ENCODE data around the gene CBFA2T3.

The CBFA2T3 gene

DNA sequence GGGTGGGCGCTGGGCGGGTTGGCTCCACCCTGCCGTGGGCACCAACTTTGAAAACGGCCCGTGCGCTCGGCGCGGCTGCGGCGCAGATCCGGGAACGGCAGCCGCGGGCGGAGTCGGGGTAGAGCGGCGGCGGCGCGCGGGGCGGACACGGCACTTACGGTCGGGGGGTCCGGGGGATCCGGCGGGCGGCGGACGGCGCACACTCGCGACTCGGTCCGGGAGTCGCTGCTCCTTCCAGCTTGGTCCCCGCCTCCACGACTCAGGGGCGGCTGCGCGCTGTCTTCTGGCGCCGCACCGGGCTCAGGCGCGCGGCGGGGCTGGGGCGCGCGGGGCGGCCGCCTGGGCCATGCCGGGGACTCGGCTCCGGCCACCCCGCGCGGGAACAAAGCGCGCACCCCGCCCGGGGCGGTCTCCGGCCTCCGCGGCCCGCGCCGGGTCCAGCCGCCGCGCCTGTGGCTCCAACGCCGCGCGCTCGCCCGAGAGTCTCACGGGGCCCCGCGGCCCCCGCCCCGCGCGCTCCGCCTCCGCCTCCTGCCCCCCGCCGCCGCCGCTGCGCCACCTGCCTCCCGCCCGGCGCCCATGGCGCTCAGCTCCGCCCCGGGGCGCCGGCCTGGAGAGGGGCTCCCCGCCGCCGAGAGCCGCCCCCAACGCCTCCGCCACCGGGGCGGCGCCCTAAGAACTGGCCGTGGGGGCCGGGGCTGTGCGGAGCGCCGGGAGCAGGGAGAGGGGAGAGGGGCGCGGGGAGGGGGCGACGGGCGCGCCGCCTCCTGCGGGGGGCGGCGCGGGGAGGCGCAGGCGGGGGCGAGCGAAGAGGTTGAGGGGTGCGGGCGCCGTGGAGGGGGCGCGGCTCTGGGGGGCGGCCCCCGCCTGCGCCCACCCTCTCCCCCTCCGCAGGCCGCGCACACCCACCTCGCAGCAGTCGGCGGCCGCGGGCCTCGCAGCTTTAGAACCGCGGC is 35.9 kb downstream of the CBFA2T3 start:
- DNase-seq (ENCODE audit: low read depth in 3 of 3, low spot score in 1 of 3) = no peak

DNA sequence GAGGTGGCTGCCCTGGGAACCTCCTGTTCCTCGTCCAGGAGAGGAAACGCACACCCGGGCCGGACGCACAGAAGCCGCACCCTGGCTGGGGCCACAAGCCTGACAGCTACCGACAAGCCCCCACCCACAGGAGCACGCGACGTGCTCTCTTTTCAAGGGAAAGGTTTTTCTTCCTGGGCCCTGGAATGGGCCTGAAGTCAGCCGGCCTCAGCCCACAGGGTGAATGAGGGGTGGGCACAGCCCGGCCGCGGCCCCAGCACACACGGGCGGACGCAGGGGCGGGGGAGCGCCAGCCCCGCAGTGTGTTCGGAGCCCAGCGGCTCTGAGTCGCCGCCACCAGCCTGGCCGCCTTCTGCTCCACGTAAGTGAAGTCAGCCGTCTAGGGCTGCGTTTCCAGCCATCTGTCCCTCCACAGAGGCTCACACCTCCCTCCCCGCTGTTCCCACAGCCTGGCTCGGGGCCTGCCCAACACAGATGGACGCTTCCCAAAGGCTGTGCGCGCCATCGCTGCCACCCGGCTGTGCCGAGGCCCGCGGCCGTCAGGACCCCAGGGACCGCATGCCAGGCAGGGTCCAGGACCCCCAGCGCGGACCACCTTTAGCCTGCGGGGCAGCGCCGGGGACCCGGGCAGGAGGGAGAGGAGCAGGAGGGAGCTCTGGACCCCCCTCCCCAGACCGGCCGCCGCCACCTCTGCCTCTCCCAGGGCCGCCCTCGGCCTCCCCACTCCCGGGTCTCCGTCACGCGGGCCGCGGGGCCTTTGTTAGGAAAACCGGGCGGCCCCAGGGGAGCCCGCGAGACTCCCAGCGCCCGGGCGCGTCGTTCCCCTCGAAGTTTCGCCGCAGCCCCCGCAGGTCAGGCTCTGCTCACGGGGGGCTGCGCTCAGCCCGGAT is 36.8 kb downstream of the CBFA2T3 start:
- DNase-seq (ENCODE audit: low read depth in 3 of 3, low spot score in 1 of 3) = no peak

DNA sequence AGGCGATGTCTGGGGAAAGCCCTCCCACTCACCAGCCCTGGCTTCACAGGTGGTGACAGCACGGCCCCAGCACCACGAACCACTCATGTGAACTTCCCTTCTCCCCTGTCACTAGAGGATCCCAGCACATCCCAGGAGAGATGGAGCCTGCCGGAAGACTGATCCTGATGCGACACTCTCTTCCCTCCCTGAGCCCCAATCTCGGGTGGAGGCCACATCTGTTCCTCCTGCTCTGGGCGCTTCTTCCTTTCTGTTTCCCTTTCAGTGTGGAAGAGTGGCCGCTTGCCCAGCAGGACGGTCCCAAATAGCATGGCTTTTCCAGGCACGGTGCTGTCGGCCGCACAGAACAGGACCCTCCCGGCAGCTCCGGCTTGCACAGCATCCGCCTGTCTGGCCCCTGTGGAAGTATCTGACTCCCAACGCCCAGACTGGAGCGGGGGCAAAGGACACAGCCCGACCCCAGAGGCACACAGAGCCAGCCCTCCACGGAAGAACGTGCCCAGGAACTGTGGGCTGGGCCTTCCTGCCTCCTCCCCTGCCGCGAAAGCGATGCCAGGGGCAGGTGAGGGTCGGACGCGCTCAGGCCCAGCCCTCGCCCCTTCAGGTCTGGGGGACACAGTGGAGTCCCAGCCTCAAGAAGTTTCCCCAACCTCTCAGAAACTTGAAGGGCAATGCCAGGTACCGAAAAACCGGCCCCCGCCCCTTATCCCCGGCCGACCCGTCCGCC is 37.6 kb downstream of the CBFA2T3 start:
- DNase-seq (ENCODE audit: low read depth in 3 of 3, low spot score in 1 of 3) = no peak

DNA sequence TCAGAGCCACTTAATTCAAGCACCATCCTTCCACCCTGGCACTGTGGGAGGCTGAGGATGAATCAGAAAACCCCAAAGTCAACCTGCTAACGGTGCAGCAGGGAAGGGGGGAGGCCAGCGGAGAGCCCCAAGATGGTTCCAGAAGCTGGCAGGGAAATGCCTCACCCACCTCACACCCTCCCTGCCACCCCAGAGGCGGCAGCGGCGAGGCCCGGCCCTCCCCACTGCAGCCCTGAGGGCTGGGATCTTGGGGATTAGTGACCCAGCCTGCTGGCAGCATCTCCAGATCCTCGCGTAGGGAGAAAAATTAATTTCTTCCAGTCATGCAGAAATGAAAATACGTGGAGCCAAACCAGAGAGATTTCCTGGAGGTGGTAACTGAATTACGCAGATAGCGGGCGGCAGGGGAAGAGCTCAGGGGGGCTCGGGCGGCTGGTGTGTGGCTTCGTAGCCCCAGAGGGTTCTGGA is 38.2 kb downstream of the CBFA2T3 start:
- no peak for DNase-seq (ENCODE audit: low read depth in 3 of 3, low spot score in 1 of 3)

DNA sequence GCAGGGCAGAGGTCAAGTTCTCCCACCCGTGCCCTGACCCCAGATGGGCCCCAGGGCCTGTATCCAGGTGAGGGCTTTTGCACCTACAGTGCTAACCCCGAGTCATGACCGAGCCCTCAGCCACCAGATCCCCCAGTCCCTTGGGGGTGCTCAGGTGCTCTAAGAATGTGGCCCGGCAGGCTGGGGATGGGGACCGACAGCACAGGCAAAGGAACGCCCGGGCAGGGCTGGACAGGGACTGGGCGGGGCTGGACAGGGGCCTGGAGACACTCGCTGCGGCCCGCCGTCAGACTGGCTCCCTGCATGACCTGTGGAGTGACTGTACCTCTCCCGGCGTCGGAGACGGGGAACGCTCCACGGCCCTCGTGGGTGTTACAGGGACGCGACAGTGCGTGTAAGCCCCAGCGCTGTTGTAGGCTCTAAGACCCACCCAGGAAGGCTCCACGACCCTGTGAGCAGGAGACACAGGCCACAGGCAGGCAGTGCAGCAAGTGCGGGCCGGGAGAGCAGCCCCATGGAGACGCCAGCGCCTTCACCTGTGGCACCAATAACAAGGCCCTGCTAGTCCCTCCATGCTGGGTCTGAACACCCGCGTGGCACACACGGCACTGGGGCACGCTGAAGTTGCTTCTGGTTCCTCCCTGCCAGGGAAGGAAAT is 38.8 kb downstream of the CBFA2T3 start:
- no peak for DNase-seq (ENCODE audit: low read depth in 3 of 3, low spot score in 1 of 3)

DNA sequence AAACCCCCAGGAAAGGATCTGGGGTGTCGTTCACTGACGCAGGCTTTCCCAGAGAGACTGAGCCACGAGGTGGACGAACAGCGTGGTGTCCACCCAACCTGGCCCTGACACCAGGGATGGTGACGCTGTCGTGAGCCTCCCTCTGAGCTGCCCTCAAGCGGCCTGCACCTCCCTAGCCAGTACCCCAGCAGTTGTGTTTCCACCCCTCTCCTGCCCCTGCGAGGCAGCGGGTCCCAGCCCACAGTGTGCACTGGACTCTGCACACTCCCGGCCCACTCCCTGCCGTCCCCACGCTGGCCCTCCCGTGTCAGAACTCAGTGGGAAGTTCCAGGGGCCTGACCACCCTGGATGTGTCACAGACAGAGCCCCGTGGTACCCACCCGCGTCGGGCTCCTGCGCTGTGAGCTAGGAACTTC is 39.8 kb downstream of the CBFA2T3 start:
- no peak for DNase-seq (ENCODE audit: low read depth in 3 of 3, low spot score in 1 of 3)

DNA sequence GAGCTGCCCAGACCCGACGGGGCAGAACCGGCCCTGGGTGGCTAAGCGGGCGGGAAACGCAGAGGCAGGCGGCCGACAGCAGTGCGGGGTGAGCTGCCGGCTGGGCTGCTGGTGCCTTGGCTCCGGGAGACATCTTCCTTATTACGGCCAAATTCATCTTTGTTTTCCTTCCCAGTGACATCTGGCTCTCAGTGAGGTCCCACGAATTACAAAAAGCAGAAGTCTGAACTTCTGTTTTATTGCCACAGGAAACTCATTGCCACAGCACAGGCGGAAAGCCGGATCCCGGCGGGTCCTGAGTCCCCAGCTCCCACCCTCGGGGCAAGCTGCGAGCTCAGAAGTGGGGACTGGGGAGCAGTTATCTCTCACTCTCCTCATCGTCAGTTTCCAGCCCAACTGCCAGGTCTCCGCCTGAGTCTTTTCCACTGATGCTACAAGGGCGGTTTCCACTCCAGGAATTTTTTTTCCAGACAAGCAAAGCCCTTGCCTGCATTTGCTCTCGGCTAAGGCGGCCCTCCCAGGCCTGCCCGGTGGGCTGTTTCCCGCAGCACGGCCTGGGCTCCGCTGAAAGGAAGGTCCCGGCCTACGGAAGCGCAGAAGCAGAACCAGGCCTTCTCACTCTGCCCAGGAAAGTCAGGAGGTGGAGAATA is 40.3 kb downstream of the CBFA2T3 start:
- DNase-seq (ENCODE audit: low read depth in 3 of 3, low spot score in 1 of 3) = no peak

DNA sequence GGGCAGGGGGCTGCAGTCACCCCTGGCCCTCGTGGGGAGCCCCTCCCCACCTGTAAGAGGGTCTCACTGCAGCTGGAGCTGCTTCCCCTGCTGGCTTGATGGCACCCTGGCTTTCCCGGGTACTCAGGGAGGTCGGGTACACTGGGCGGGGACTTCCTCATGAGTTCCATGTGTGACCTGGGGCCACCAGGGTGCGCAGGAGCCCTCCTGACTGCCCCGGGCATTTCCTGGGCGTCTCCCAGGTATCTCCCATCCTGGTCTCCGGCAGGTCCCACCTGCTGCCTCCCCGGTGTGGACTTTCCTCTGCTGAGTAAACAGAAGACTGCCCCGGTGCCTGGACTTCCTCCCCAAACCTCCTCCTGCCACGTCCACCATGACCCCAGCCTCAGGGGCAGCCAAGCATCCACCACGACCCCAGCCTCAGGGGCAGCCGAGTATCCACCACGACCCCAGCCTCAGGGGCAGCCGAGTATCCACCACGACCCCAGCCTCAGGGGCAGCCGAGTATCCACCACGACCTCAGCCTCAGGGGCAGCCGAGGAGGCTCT is 40.9 kb downstream of the CBFA2T3 start:
- no peak for DNase-seq (ENCODE audit: low read depth in 3 of 3, low spot score in 1 of 3)

DNA sequence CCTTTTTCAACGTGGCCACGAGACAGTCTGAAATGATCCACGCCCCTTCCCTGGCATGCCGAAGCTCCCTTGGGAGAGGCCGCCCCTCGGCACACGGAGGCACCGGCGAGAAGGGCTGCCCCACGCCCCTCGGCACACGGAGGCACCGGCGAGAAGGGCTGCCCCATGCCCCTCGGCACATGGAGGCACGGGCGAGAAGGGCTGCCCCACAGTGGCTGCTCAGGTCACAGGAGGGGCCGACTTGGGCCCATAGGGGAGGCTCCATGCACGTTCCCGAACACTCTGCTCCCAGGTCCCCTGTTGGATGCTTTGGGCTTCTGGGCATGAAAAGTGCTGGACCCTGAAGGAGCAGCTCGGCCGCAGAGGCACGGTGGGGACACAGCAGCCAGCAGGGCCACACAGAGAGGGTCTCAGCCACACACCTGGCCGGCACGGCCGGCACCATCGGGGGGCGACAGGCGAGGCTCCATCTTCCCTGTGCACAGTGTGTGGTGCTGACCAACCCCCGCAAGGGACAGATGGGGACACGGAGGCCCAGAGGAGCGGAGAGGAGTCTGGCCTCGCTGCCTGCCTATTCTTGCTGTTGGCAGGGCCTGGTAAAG is 42.8 kb downstream of the CBFA2T3 start:
- no peak for DNase-seq (ENCODE audit: low read depth in 3 of 3, low spot score in 1 of 3)

DNA sequence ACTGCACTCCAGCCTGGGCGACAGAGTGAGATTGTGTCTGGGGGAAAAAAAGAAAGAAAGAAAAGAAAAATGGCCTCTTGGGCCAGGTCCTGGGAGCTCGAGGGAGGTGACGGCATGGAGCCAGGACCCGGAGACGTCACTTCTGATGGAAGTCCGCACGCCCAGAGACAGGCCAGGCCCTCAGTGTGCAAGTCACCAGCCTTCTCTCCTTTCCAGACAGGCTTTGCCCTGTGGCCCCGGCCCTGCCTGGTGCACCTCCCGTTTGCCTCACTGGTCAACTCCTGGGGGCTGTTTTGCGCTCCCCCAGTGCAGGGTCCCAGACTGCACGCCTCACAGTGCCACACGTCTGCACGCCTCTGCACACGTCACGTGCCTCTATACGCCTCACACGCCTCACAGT is 44.1 kb downstream of the CBFA2T3 start:
- DNase-seq (ENCODE audit: low read depth in 3 of 3, low spot score in 1 of 3) = no peak

DNA sequence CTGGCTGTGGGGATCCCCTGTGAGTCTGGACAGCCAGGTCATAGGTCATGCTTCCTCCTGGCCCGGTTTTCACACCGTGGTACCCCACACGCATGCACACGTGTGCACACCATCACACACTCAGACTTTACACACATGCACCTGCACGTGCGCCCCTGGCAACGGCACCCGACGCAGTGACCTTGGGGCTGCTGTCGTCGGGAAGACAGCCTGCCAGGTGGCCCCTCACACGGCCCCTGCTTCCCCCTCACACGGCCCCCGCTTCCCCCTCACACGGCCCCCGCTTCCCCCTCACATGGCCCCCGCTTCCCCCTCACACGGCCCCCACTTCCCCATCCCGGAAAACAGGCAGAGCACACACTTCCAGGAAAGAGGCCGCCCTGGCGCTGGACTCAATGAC is 45.1 kb downstream of the CBFA2T3 start:
- no peak for DNase-seq (ENCODE audit: low read depth in 3 of 3, low spot score in 1 of 3)

DNA sequence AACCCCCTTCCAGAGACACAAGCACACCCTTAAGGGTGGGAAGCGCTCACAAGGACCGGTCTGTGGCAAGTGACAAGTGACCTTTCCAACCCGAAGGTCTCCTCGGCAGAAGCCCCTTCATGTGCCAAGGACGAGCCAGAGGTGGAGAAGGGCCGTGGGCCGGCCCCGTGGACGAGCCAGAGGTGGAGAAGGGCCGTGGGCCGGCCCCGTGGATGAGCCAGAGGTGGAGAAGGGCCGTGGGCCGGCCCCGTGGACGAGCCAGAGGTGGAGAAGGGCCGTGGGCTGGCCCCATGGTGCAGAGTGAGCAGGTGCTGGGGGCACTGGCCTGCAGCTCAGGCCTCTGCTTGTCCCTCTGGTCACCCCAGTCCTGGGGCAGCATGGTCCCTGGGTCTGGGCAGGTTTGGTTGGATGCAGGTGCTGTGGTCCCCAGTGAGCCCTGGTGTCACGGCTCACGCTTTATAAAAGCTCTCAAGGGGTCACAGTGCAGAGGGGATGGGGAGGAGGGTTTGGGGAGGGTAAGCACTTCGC is 45.6 kb downstream of the CBFA2T3 start:
- no peak for DNase-seq (ENCODE audit: low read depth in 3 of 3, low spot score in 1 of 3)

DNA sequence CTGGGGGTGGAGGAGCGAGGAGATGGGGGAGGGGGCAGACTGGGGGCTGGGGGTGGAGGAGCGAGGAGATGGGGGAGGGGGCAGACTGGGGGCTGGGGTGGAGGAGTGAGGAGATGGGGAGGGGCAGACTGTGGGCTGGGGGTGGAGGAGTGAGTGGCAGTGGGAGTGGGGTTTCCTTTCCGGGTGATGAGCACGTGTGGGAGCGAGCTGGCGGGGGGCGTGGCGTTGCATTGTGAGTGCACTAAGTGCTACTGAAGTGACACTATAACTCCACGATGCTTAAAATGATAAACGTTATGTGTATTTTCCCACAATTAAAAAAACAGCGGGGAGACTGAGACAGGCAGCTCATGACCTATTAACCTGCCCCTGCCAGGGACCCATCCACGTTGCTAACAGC is 46.3 kb downstream of the CBFA2T3 start:
- DNase-seq (ENCODE audit: low read depth in 3 of 3, low spot score in 1 of 3) = no peak

DNA sequence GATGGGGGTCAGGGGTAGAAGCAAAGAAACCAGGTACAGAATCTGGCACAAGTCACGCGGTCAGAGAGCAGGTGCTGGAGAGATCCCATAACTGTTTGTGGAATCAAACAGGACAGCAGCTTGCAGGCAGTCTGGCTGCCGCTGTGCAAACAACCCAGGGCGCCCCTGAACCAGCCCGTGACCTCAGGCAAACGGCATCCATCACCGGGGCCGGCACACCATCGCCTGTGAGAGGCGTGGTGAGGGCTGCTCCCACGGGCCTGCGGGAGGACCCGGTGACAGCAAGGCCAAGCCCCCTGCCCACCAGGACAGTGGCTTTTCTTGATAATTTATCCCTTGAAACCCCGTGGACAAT is 47.9 kb downstream of the CBFA2T3 start:
- no peak for DNase-seq (ENCODE audit: low read depth in 3 of 3, low spot score in 1 of 3)

DNA sequence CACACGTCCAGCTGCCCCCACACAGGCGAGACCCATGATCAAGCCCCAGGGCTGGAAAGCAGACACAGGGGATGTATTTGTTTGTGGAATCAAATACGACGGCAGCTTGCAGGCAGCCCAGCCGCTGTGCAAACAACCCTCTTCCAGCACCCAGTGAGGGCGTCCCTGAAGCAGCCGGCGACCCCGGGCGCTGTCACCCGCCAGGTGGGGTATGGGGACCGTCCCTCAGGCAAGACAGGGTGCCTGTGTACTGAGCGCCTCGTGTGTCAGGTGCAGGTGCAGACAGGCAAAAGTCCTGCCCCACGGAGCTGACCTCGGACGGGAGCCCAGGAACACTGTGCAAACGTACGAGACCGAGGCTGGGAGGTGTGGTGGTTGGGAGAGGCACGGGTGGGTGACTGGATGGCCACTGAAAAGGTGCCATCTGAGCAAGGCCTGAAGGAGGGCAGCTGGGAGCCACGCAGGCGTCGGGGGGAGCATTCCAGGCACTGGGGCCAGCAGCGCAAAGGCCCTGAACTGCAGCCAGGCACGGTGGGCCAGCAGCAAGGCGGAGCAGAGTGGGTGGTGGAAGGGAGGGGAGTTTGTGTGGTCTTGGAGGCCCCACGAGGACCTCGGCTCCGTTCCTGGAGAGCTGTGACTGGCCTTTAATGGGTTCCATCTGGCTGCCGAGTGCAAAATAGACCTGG is 48.5 kb downstream of the CBFA2T3 start:
- DNase-seq (ENCODE audit: low read depth in 3 of 3, low spot score in 1 of 3) = no peak

DNA sequence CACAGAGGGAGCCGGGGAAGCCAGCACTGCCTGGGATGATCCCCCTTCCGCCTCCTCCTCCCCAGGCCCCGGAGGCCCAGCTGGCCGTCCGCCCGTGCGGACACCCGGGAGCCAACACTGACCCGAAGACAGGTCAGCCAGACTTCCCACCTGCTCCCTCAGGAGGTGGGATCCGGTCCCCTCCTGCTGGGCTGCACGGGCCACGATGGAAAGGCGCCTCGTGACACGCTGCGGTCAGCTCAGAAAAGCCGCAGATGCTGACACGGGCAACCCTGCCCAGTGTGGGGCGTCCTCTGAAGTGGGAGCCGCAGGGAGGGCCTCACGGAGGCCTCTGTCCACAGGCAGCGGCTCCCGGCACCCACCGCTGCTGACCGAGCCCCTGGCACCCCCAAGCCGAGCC is 49.3 kb downstream of the CBFA2T3 start:
- DNase-seq (ENCODE audit: low read depth in 3 of 3, low spot score in 1 of 3) = no peak

DNA sequence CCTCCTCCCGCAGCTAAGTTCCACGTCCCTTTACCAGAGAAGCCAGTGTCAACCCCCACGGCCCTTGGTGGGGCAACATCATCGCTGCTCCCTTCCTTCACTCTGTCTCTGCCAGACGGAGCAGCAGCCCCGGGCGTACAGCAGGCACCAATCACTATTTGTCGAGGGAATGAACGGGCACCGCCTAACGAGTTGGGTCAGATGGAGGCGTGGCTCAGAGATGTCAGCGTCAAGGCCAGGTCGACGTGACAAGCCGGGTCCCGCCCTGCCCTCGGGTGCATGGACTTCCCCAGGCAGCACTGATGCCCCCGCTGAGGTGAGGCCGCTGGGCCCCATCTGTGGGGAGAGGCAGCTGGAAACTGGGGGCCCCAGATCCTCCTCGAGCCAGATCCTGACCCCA is 50.0 kb downstream of the CBFA2T3 start:
- DNase-seq (ENCODE audit: low read depth in 3 of 3, low spot score in 1 of 3) = no peak

DNA sequence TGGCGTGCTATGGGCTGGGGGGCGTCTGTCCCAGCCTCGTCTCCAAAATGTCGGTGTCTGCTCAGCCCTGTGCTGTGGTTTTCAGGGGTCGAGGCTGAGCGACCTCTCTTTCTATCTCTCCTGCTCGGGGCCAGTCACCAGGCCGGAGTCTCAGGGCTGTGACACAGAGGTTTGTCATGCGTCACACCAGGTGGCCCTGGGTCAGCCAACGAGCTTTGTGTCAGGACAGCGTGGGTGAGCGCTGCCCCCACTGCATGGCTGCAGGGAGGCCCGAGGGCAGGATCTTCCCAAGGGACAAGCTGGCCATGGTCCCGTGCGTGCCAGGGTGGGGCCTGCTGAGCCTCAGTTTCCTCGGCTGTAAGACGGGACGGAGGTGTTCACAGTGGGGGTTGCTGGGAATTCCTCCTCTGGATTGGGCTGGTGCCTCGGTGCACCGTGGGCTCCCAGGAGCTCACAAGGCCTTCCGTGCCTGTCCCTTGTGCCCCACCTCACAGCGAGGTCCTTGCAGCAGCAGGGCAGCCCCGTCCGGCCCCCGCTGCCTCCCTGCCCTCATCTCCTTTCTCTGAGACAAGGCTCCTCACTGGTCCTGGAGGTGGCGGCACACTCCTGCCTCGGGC is 50.5 kb downstream of the CBFA2T3 start:
- DNase-seq (ENCODE audit: low read depth in 3 of 3, low spot score in 1 of 3) = no peak
